HG03159 (cell line): ENCODE results near the gene TGFBI.

Source experiments
- ATAC-seq: cut with Tn5 transposase; IDR thresholded peaks from one replicate; pipeline ENCODE4 v1.9.1; 2021; ENCODE audit warnings: mild to moderate bottlenecking, moderate library complexity; ENCODE audit not compliant: unreplicated experiment

TGFBI gene

DNA sequence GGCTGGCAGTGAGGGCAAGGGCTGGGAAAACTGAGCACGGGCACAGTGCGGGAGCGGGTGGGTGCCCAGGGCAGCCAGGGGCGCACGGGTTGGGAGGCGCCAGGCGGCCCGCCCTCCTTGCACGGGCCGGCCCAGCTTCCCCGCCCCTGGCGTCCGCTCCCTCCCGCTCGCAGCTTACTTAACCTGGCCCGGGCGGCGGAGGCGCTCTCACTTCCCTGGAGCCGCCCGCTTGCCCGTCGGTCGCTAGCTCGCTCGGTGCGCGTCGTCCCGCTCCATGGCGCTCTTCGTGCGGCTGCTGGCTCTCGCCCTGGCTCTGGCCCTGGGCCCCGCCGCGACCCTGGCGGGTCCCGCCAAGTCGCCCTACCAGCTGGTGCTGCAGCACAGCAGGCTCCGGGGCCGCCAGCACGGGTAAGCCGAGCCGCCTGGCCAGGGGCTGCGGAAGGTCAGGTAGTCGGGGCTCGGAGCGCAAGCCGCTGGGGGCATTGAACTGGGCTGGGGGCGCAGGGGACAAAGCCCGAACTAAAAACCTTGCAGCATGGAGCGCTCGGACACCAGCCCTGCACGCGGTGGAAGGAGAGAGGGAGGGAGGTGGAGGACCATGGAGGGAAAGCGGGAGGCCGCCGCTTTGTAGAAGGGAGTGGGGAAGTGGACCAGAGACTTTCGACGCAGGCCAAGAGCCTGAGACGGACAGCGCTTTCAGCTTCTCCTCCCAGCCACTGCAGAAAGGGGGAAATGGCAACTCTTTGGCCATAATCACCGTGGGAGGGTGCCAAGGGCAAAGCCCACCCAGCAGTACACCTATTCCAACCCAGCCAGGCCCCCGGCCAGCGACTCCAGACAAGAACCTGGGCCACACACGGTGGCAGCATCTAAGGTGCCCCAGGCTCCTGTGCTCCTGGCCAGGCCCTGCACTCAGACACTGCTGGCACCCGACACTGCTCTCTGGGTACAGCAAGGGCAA is at the start of gene TGFBI:
TSS of gene TGFBI (plus strand) at position 207 of the 961 bp plus-strand sequence. CDS start at position 275, 68 bp downstream.
- no peak for ATAC-seq

DNA sequence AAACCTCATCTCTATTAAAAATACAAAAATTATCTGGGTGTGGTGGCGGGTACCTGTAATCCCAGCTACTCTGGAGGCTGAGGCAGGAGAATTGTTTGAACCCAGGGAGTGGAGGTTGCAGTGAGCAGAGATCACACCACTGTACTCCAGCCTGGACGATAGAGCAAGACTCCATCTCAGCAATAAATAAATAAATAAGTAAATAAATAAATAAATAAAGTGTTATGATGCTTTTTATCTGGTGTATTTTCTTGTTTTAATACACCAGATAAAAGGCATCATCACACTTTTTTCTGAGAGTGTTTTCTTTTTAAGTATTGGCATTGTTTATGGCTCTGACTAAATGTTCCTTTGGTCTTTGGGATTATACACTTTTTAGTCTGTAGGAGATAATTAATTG is 49.8 kb upstream of the TGFBI start:
- ATAC-seq, result no peak

DNA sequence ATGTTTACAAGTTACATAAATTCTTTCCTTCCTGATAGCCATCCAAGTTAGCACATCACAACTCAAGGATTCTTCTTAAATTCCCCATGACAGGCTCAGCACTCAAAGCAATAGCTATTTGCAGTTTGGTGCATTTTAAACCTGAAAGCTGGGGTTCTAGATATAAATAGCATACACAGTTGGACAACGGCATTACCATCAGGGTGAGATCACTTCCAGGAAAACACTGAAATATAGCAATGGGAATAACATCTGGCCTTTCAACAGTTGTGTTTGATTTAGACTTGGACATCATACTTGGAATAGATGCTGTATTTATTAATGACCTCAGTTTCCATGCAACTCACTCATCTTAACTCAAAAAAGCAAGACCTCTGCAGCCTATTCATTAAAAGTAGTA is 49.3 kb upstream of the TGFBI start:
- ATAC-seq, result no peak

DNA sequence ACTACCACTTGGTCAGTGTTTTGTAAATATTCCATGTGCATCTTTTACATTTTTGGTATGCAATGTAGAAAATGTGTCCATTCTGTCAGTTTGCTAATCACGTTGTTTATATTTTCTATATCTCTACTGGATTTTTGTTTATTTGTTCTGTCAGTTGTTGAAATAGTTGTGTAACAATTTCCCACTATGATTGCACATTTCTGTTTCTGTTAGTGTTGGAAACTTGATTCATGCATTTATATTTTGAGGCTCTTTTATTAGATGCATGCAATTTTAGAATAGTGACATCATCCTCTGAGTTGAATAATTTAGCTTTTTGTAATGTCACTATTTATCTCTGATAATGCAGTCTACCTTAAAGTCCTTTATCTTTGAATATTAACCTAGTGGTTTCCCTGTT is 48.2 kb upstream of the TGFBI start:
- no peak for ATAC-seq

DNA sequence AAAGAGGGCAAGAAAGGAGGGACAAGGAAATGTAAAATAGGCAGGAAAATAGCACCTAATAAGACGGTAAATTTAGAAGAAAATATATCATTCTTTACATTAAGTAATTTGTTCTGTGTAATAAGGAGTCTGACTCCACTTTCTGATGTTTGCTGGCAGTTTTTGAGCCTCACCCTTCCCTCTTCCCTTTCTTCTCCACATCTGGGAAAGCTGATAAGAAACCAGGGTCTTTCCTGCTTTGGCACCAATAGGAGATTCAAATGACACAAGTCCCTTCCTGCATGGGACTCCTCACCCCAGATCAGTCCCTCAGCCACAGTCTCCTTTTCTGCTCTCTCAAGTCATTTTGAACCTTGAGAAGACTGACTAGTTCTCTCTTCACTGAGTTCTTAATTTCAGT is 42.8 kb upstream of the TGFBI start:
- ATAC-seq, result no peak

DNA sequence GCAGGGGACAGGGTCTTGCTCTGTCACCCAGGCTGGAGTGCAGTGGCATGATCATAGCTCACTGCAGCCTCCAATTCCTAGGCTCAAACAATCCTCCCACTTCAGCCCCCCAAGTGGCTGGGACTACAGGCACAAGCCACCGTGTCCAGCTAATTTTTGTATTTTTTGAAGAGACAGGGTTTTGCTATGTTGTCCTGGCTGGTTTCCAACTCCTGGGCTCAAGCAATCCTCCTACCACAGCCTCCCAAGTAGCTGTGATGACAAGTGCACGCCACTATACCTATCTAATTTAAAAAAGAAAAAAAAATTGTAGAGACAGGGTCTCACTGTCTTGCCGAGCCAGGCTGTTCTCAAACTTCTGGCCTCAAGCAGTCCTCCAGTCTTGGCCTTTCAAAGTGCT is 42.4 kb upstream of the TGFBI start:
- ATAC-seq, result no peak

DNA sequence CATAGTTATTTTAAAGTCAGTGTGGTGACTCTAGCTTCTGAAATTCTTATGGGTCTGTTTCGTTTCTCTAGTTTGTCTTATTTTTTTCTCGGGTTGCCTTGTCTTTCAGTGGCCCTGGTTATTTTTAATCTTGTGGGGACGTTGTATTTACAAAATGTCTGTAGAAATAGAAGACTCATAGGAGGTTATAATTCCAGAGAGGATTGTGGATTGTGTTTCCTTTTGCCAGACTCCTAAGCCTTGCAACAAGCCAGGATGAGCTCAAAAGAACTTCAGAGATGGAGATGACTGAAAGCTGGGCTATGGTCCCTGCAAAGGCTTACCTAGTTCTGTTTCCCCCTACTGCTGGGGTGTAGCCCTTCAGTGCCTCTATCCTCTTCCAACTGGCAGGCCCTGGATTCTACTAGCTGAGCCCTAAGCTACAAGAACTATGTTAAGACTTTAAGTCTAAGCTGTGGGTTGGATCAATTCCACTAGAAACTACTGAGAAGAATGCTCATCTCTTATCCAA is 41.8 kb upstream of the TGFBI start:
- ATAC-seq, result no peak

DNA sequence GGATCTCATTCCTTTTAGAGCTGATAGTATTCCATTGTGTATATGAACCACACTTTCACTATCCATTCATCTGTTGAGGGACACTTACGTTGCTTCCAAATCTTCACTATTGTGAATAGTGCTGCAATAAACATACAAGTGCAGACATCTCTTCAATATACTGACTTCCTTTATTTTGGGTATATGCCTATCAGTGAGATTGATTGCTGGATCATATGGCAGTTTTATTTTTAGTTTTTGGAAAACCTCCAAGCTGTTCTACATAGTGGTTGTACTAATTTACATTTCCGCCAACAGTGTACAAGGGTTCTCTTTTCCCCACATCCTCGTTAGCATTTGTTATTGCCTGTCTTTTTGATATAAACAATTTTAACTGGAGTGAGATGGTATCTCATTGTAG is 40.2 kb upstream of the TGFBI start:
- ATAC-seq, result no peak

DNA sequence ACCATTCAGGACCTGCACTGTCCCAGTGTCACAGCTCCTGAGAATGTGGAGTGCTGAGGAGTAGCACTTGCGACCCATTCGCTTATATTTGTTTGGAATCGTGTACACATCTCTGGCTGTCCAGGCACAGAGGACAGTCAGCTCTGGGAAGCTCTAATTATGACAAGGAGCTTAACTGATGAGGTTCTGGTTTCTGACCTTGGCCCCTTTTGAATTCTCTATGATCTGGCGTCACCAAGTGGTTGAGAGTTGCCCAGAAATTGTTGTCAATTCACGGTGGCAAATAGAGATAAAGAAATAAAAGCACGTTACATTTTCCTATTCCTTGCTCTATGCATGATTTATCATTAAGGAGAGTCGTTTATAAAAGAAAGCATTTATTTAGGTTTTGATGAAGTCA is 39.1 kb upstream of the TGFBI start:
- ATAC-seq, result no peak

DNA sequence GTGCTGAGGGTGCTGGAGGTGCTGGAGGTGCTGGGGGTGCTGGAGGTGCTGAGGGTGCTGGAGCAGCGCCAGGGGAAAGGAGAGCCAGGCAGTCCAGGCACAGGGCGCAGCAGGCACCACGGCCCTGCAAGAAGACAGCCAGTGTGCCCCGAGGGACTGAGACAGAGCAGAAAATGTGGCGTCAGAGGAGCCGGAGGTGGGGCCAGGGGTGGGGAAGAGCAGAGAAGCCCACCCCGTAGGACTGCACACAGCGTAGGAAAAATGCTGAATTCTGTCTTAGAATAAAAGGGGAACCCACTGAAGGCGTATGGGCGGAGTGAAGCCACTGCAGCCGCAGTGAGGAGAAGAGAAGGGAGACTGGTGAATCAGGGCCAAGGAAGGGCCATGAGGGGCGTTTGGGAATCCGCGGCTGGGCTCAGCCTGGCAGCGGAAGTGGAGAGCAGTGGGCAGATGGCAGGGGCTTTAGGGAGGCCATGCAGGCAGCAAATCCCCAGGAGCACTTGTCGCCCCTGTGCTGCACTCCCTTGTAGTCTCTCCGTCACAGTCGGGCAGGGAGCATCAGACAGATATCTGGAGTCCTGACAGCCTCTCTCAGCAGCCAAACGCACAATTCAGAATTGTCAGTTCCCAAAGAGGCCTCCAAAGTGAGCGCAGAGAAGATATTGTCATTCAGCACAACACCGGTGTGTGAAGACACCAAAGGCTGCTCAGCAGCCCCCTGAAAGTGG is 38.1 kb upstream of the TGFBI start:
- no peak for ATAC-seq

DNA sequence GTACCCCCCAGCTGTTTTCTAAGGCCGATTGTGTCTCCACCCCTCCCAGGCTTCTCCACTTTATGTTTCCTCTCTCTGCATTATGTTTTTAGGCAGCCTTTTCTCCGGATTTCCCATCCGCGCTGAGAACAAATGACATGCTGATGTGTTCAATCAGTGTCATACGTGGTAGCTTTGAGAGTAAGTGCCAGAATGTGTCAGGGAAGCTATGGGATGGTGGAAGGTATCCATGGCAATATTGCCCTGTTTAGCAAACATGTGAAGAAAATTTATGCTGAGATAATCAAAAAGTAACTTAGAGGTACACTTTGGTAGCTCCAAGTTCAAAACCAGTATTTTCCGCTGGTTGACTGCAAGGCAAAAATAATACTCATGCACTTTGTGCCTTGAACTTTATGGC is 37.4 kb upstream of the TGFBI start:
- ATAC-seq, result no peak

DNA sequence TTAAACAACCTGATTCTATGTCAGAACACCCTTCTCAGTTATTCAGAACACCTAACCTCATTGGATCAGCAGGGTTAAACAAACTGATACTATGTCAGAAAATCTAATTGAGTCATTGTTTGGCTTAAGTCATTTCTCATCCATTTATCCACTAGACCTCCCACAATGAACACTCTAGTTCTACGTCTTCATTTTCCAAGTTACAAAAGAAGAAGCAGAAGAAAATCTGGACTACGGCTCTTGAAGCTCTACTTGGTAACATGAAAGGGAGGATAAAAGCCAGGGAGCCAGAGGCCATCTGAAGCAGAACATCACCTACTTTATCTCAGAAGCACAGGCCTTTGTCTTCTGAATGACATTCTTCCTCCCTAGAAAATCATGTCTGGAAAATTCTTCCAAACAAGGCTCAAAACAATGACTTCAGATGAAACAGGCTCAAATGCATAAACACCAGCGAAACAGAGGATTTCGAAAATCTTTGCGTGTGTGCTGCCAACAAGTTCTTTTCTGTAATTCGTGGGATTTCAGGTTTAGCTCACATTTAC is 35.4 kb upstream of the TGFBI start:
- ATAC-seq, result no peak

DNA sequence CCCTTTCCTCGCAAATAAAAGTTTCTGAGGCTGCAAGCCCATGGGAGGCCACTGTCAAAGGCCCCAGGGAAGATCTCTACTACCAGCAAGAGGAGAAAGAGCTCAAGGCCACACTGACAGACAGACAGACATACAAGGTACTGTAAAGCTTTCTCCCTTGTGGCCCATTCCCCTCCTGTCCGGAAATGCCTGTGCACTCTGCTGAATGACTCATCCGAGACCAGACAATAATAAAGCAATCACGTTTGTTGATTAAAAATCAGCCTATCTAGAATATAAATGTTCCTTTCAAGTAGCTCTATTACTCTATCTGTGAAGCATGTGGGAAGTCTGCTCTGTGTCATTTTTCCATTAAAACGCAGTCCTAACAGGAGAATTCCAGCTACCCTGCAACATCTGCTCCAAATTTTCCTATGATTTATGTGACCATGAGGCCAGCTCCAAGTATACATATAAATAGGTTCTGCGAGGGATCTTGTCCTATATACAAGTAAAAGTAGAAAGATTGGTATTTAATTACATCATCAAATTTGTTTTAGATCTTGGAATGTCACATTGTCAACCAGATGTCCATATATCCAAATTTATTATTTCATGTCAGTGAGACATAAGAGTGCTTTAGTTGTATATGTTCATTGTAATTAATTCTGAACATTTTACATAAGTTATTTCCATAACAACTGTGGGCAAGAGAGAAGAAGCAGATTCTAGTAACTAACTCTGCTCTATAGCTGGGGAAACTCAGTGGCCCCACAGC is 34.7 kb upstream of the TGFBI start:
- ATAC-seq, result no peak

DNA sequence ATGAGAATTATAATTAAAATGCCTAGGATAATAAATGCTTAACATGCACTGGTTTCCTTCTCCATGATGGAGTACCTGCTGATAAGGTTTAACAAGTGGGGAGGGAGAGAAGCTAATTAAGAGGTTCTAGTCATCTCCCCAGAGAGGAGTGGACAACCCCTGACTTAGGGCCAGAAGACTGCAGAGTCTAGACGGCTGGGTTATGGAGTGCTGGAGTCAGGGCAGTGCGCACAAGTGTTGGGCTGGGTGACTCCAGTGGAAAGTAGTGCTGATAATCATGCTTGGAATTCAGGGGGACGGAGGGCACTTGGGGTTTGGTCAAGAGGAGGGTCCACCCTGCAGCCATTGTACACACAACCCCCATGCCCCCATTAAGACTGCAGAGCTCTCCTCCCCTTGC is 32.8 kb upstream of the TGFBI start:
- ATAC-seq, result no peak

DNA sequence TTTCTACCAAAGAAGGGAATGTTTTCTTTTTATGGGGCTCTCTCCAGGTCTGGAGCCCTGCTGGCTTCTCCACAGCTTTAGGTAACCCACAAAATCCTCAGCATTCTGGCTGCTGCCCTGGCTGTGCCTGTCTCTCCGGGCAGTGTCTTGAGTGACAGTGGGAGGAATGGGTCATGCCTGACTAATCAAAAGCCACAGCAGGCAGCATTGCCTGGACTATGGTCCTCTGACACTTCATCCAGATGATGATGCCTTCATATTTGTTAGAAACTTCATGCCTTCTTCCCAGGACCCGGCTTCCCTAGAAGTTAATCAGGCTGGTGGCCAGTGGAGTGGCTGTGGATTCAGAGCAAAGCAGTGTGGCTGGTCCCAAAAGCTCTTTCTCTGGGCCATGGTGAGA is 32.2 kb upstream of the TGFBI start:
- no peak for ATAC-seq

DNA sequence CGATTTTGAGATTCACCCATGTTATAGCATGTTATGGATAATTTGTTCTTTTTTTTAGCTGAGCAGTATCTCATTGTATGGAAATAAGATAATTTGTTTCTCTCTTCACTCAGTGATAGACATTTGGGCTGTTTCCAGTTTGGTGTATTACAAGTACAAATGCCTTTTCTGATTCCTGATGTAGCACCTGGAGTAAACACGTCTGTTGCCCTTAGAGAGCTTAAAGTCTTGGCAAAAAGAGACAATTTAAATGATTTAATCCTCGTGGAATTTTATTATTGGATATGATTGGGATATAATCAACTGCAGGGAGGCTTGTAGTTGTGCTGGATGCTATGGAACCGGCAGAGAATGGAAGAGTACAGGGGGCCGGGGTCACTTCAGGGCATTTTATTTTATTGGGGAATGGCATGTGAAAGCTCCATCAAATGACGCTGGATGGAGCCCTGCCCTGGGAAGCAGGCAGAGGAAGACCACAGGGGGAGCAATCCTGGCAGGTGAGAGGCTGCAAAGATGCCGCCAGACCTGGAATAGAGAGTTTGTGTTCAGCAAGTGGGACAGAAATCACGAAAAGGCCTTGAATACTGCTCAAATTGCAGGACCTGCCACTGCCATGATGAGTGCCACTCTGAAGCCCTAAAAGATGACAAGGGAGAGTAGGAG is 31.0 kb upstream of the TGFBI start:
- no peak for ATAC-seq

DNA sequence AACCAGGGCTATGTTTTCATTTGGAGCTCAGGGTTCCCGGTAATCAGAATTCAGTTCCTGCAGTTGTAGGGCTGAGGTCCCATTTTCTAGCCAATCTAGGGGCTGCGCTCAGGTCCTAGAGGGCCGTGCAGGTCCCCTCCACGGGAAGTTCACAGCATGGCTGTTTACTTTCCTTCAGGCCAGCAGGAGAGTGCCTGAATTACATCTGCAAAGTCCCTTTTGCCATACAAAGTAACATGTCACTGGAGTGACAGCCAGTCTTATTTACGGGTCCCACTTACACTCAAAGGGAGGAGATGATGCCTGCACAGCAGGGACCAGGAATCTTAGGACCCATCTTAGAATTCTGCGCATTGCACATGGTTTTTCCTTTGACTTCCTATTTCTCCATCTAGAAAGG is 29.9 kb upstream of the TGFBI start:
- ATAC-seq, result no peak

DNA sequence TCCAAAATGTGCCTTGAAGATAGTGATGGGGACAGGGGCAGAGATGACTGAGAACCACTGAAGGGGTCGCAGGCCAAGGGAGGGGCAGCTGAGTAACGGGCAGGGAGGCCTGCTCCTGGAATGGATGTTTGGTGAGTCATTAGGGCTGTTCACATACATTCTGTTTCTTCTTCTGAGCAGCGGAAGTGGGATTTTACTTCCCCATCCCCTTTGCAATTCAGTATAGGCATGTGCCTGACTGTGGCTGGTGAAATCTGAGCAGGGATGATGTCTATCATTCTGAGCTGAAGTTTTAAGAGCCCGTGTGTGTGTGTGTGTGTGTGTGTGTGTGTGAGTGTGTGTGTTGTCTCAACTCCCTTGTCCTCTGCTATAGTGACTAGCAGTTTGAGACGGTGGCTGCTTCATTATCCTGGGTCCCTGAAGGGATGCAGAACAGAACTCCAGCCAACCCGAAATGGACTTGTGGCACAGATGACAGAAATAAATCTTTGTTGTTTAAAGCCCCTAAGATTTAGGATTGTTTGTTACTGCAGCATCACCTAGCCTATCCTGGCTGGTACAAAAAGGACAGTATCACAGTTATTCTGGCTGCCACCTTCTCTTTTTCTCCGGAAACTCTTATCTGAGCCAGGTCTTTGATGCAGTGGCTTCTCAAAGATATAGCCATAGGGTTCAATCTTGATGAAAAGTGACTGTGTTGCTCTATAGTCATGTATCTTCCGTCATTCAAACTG is 29.2 kb upstream of the TGFBI start:
- no peak for ATAC-seq

DNA sequence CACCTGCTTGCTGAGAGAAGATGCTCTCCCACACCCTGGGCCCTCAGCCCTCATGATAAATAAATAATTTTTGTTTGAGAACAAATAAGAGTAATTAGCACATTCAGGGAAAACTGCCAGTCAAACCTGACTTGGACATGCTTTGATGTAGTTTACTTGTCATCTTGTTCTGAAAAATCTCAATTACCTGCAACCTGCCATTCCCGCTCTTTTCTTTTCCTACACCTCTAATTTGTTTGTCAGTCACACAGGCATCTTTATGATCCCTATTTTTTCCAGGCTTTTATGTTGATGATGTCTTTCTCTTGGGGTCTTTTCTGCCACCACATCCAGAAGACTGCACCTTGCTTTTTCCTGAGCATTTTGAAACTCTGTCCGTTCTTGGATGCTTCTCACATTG is 28.6 kb upstream of the TGFBI start:
- no peak for ATAC-seq

DNA sequence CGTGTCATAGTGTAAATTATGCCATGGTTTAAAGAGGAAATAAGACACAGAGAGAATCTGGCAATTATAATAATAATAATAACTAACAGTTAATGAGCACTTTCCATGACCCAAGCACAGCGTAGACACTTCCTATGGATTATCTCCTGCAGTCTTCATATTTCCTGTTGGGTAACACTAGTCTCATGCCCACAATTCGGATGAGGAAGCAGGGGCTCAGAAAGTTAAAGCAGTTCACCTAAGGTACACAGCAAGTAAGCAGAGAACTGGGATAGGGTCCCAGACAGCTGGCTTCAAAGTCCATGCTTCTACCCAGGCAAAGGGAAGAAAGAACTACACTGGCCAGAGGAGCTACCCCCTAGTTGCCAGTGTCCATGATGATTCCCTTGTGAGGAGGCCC is 27.9 kb upstream of the TGFBI start:
- no peak for ATAC-seq
